Measurements from ENCODE around the gene ADGRF1.

DNA sequence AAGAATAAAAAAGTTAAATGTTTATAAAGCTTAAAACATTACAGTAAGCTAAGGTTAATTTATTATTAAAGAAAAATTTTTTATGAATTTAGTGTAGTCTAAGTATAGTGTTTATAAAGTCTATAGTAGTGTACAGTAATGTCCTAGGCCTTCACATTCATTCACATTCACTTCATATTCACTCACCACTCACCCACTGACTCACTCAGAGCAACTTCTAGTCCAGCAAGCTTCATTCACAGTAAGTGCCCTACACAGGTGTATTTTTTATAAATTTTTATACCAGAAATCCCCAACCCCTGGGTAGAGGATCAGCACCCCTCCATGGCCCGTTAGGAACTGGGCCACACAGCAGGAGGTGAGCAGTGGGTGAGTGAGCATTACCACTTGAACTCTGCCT, 24.3 kb upstream of the ADGRF1 start:
- TF ChIP-seq, protein P1, sequence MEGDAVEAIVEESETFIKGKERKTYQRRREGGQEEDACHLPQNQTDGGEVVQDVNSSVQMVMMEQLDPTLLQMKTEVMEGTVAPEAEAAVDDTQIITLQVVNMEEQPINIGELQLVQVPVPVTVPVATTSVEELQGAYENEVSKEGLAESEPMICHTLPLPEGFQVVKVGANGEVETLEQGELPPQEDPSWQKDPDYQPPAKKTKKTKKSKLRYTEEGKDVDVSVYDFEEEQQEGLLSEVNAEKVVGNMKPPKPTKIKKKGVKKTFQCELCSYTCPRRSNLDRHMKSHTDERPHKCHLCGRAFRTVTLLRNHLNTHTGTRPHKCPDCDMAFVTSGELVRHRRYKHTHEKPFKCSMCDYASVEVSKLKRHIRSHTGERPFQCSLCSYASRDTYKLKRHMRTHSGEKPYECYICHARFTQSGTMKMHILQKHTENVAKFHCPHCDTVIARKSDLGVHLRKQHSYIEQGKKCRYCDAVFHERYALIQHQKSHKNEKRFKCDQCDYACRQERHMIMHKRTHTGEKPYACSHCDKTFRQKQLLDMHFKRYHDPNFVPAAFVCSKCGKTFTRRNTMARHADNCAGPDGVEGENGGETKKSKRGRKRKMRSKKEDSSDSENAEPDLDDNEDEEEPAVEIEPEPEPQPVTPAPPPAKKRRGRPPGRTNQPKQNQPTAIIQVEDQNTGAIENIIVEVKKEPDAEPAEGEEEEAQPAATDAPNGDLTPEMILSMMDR (IDR thresholded peaks at IDR 0.05; ENCODE audit: insufficient read depth, low read length) = no peak
- TF ChIP-seq POLR2AphosphoS5 (IDR thresholded peaks at IDR 0.05; ENCODE audit: low read depth) (no peak), SPI1 (IDR thresholded peaks at IDR 0.05; ENCODE audit: borderline replicate concordance, low read depth) (no peak), GABPA (IDR thresholded peaks at IDR 0.05; ENCODE audit: low read depth) (no peak)
- TF ChIP-seq, protein P2, sequence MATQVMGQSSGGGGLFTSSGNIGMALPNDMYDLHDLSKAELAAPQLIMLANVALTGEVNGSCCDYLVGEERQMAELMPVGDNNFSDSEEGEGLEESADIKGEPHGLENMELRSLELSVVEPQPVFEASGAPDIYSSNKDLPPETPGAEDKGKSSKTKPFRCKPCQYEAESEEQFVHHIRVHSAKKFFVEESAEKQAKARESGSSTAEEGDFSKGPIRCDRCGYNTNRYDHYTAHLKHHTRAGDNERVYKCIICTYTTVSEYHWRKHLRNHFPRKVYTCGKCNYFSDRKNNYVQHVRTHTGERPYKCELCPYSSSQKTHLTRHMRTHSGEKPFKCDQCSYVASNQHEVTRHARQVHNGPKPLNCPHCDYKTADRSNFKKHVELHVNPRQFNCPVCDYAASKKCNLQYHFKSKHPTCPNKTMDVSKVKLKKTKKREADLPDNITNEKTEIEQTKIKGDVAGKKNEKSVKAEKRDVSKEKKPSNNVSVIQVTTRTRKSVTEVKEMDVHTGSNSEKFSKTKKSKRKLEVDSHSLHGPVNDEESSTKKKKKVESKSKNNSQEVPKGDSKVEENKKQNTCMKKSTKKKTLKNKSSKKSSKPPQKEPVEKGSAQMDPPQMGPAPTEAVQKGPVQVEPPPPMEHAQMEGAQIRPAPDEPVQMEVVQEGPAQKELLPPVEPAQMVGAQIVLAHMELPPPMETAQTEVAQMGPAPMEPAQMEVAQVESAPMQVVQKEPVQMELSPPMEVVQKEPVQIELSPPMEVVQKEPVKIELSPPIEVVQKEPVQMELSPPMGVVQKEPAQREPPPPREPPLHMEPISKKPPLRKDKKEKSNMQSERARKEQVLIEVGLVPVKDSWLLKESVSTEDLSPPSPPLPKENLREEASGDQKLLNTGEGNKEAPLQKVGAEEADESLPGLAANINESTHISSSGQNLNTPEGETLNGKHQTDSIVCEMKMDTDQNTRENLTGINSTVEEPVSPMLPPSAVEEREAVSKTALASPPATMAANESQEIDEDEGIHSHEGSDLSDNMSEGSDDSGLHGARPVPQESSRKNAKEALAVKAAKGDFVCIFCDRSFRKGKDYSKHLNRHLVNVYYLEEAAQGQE (IDR thresholded peaks at IDR 0.05; ENCODE audit: insufficient replicate concordance, low read depth) = no peak

Measured in HL-60 (cell line).